Smooth muscle cell of the pulmonary artery (primary cell): Measurements from ENCODE around the gene PUSL1. TPM values are rescaled to one million over a fixed set of nuclear protein-coding genes. Genes with fewer than 3 reads are reported as not detected.

Experiments
- total RNA-seq: library from RNA; depleted of rRNA; stranded (reverse); fragments of >200 nt; gene quantifications from 2 replicates; pipeline ENCODE4 v1.2.3, GENCODE V29; 2014

Gene PUSL1
- total RNA-seq = 13.4 and 15.7 TPM in 2 replicates

GRCh38 chr1:1307923-1308755 lies at the start of gene PUSL1, which contains the start of gene ACAP3:
PUSL1 (plus strand) TSS chr1:1308597; CDS start chr1:1308644, 47 bp downstream.
ACAP3 (minus strand) TSS chr1:1307930; CDS start chr1:1307815, 115 bp downstream.

GRCh38 chr1:1273512-1274298 lies 34.7 kb upstream of the PUSL1 start, which contains the start of gene UBE2J2:
UBE2J2 (minus strand) TSS chr1:1273854; CDS start chr1:1267992, 5,862 bp downstream.

GRCh38 chr1:1324524-1325287 lies 16.3 kb downstream of the PUSL1 start, which contains the start of the genes CPTP and INTS11:
CPTP (plus strand) TSS chr1:1324802; CDS start chr1:1326911, 2,109 bp downstream.
INTS11 (minus strand) TSS chr1:1324660; CDS start chr1:1324608, 52 bp downstream.

GRCh38 chr1:1331068-1331965 lies 22.9 kb downstream of the PUSL1 start, which contains the start of gene TAS1R3:
TAS1R3 (plus strand) TSS chr1:1331280; CDS start chr1:1331346, 66 bp downstream.

GRCh38 chr1:1349256-1350012 lies 41.0 kb downstream of the PUSL1 start, which contains the start of gene DVL1:
DVL1 (minus strand) TSS chr1:1349418; CDS start chr1:1349065, 353 bp downstream.

GRCh38 chr1:1358433-1359271 lies 50.3 kb downstream of the PUSL1 start, which contains the start of gene MXRA8:
MXRA8 (minus strand) TSS chr1:1358555; CDS start chr1:1358504, 51 bp downstream.

Other genes with a start within 250 kb of the PUSL1 start
- gene RNF223, start 234.3 kb upstream of the PUSL1 start, total RNA-seq = not detected in 2 replicates
- 4.6 and 6.6 TPM in 2 replicates for gene C1orf159, start 192.5 kb upstream of the PUSL1 start, total RNA-seq
- gene TTLL10, start 134.7 kb upstream of the PUSL1 start, total RNA-seq = not detected in 2 replicates
- not detected in 2 replicates for gene TNFRSF18, start 102.0 kb upstream of the PUSL1 start, total RNA-seq
- 0.17 TPM in 1 of 2 replicates, not detected in the other for gene TNFRSF4, start 94.4 kb upstream of the PUSL1 start, total RNA-seq
- 214 and 261 TPM in 2 replicates for gene SDF4, start 76.6 kb upstream of the PUSL1 start, total RNA-seq
- 28.5 and 35.7 TPM in 2 replicates for gene B3GALT6, start 76.4 kb upstream of the PUSL1 start, total RNA-seq
- gene C1QTNF12, start 61.9 kb upstream of the PUSL1 start, total RNA-seq = 0.91 and 2.2 TPM in 2 replicates
- gene UBE2J2, start 34.7 kb upstream of the PUSL1 start, total RNA-seq = 37.5 and 37.7 TPM in 2 replicates
- 1.2 and 2.0 TPM in 2 replicates for gene SCNN1D, start 28.2 kb upstream of the PUSL1 start, total RNA-seq
- gene ACAP3, start 667 bp upstream of the PUSL1 start, total RNA-seq = 37.3 and 39.8 TPM in 2 replicates
- gene INTS11, start 16.1 kb downstream of the PUSL1 start, total RNA-seq = 50.6 and 66.8 TPM in 2 replicates
- 14.2 and 14.7 TPM in 2 replicates for gene CPTP, start 16.2 kb downstream of the PUSL1 start, total RNA-seq
- gene TAS1R3, start 22.7 kb downstream of the PUSL1 start, total RNA-seq = 0.23 and 0.26 TPM in 2 replicates
- gene DVL1, start 40.8 kb downstream of the PUSL1 start, total RNA-seq = 85.9 and 151 TPM in 2 replicates
- 247 and 264 TPM in 2 replicates for gene MXRA8, start 50.0 kb downstream of the PUSL1 start, total RNA-seq
- gene AURKAIP1, start 66.6 kb downstream of the PUSL1 start, total RNA-seq = 55.5 and 57.1 TPM in 2 replicates
- 125 and 214 TPM in 2 replicates for gene CCNL2, start 90.7 kb downstream of the PUSL1 start, total RNA-seq
- gene MRPL20, start 98.7 kb downstream of the PUSL1 start, total RNA-seq = 66.3 and 70.6 TPM in 2 replicates
- gene ANKRD65, start 112.7 kb downstream of the PUSL1 start, total RNA-seq = 0.17 and 0.39 TPM in 2 replicates
- gene VWA1, start 127.1 kb downstream of the PUSL1 start, total RNA-seq = 8.8 and 9.8 TPM in 2 replicates
- 0.40 TPM in 1 of 2 replicates, not detected in the other for gene ATAD3C, start 141.1 kb downstream of the PUSL1 start, total RNA-seq
- 5.7 and 21.3 TPM in 2 replicates for gene ATAD3B, start 163.2 kb downstream of the PUSL1 start, total RNA-seq
- 21.6 and 36.7 TPM in 2 replicates for gene ATAD3A, start 203.6 kb downstream of the PUSL1 start, total RNA-seq
- gene TMEM240, start 232.0 kb downstream of the PUSL1 start, total RNA-seq = 4.0 and 4.6 TPM in 2 replicates